ENCODE results near the gene CHD2. TPM values are rescaled to one million over a fixed set of nuclear protein-coding genes. Genes with fewer than 3 reads are reported as not detected.
A peak's percentile ranks its signal among the peaks of the same experiment; 100 is the strongest.

CHD2 gene
- total RNA-seq, 1 donor from 2014 or later, result 100 TPM

DNA sequence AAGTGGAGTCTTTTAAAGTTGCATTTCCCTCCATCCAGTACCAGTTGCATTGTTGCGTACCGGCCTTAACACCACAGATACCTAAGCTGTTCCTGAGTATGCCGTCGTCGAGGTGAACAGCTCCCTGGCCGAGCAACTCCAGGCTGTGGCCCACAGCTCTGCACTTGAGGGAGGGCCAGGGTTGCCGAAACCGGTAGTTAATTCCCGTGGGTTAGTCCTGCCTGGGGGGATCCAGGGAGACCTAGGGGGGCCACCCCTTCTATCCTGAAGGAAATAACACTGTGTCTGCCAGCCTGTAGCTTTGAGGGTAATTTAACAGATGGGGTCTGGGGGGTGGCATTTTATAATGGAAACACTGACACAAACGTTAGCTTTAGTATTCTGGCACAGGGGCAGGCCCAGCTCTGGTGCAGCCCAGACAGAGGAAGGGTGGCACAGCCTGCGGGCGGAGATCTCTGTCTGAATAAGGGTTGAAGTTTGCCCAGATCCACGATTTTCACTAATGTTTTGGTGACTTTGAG is 128.0 kb downstream of the CHD2 start:
- TF ChIP-seq, protein P1, sequence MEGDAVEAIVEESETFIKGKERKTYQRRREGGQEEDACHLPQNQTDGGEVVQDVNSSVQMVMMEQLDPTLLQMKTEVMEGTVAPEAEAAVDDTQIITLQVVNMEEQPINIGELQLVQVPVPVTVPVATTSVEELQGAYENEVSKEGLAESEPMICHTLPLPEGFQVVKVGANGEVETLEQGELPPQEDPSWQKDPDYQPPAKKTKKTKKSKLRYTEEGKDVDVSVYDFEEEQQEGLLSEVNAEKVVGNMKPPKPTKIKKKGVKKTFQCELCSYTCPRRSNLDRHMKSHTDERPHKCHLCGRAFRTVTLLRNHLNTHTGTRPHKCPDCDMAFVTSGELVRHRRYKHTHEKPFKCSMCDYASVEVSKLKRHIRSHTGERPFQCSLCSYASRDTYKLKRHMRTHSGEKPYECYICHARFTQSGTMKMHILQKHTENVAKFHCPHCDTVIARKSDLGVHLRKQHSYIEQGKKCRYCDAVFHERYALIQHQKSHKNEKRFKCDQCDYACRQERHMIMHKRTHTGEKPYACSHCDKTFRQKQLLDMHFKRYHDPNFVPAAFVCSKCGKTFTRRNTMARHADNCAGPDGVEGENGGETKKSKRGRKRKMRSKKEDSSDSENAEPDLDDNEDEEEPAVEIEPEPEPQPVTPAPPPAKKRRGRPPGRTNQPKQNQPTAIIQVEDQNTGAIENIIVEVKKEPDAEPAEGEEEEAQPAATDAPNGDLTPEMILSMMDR (IDR thresholded peaks at IDR 0.05), result no peak
- TF ChIP-seq POLR2A (IDR thresholded peaks at IDR 0.05), result no peak
- TF ChIP-seq POLR2AphosphoS5 (IDR thresholded peaks at IDR 0.05; ENCODE audit: insufficient read depth in 1 of 2, low read depth in 1 of 2), result no peak
- Histone ChIP-seq H3K4me3 (peak overlapping the region in 1 of 2 donors; percentile 2), H3K27me3 (no peaks in the 10 kb centered on the region), H3K36me3 (peaks cover 0 to 31% of the 10 kb centered on the region in 2 donors), H3K9me3 (no peaks in the 10 kb centered on the region), H3K4me1 (peaks cover 49% of the 10 kb centered on the region), H3K27ac (peak overlapping the region; percentile 79)
- DNase-seq (ENCODE audit: extremely low spot score in 2 of 2), result no peak
- intact Hi-C loops (cut with DNase I), result no loop called here

DNA sequence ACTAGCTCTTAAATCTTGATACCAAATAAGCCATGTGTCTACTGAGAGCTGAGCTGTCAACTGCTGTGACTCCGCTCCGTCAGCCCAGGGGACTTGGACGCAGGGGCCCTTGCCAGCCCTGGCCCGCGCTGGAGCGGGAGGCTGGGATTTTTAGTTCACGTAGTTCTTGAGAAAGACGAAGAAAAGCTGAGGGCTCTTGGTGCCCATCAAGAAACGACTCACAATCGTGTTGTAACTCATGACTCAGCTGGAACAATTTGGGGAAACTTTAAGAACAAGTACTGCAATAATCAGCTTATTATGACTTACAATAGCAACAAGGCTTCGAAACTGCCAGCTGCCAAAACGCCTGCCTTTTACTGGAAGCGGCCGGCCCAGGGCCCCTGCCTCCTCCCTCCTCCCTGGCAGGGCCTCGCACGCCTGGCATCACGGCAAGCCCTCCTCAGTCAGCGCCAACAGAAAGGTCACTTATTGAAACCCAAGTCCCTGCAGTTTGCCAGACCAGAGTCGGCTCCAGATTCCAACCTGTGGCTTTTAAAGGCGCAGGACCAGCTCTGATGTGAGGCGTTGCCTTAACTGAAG is 128.6 kb downstream of the CHD2 start:
- intact Hi-C loops (cut with DNase I), result no loop called here
- H3K27ac ChIP-seq, result peak overlapping the region; percentile 79
- DNase-seq (ENCODE audit: extremely low spot score in 2 of 2), result peak in 1 of 2 donors; percentile 95
- no peaks in the 10 kb centered on the region for H3K27me3 ChIP-seq
- TF ChIP-seq, protein P1 (IDR thresholded peaks at IDR 0.05), result no peak
- peak; percentile 79 for TF ChIP-seq POLR2AphosphoS5 (IDR thresholded peaks at IDR 0.05; ENCODE audit: insufficient read depth in 1 of 2, low read depth in 1 of 2)
- no peak for TF ChIP-seq POLR2A (IDR thresholded peaks at IDR 0.05)
- H3K4me1 ChIP-seq, result peaks cover 49% of the 10 kb centered on the region
- H3K36me3 ChIP-seq, result peaks cover 0 to 26% of the 10 kb centered on the region in 2 donors
- H3K9me3 ChIP-seq, result no peaks in the 10 kb centered on the region
- H3K4me3 ChIP-seq, result peak overlapping the region in 1 of 2 donors; percentile 2

DNA sequence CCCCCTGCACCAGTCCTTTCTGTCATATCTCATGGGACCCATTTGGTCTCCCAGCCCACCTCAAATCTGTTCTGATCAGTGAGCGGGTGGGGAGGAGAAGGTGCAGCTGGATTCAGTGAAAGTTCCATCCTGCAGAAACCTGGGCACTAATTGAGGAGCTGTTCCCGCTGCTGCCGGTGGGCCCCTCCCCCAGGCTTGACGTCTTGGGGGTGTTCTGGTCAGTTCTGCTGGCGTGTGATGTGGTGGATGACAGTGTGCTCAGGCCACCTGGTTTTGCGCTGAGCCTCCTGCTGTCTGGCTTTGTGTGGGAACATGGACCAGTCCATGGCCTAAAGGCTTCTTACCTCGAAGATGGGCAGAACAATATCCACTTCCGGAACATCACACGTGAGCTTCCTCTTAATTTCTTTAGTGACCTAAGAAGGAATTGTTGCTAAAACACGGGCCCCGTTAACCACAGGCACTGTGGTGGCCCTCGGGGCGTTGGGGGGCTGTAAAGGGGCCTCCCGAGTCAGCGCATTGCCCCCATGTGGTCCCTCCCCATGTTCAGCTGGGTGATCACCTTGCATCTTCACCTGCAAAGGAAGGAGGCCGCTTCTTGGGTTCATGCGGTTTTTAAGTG is 129.2 kb downstream of the CHD2 start:
- peak overlapping the region in 1 of 2 donors; percentile 2 for H3K4me3 ChIP-seq
- peak overlapping the region; percentile 79 for H3K27ac ChIP-seq
- H3K36me3 ChIP-seq, result peaks cover 0 to 22% of the 10 kb centered on the region in 2 donors
- no peaks in the 10 kb centered on the region for H3K9me3 ChIP-seq
- DNase-seq (ENCODE audit: extremely low spot score in 2 of 2), result peak in 1 of 2 donors; percentile 92
- TF ChIP-seq, protein P1 (IDR thresholded peaks at IDR 0.05), result no peak
- TF ChIP-seq POLR2AphosphoS5 (IDR thresholded peaks at IDR 0.05; ENCODE audit: insufficient read depth in 1 of 2, low read depth in 1 of 2), result no peak
- TF ChIP-seq POLR2A (IDR thresholded peaks at IDR 0.05), result no peak
- intact Hi-C loops (cut with DNase I), result no loop called here
- H3K4me1 ChIP-seq, result peaks cover 49% of the 10 kb centered on the region
- H3K27me3 ChIP-seq, result no peaks in the 10 kb centered on the region

DNA sequence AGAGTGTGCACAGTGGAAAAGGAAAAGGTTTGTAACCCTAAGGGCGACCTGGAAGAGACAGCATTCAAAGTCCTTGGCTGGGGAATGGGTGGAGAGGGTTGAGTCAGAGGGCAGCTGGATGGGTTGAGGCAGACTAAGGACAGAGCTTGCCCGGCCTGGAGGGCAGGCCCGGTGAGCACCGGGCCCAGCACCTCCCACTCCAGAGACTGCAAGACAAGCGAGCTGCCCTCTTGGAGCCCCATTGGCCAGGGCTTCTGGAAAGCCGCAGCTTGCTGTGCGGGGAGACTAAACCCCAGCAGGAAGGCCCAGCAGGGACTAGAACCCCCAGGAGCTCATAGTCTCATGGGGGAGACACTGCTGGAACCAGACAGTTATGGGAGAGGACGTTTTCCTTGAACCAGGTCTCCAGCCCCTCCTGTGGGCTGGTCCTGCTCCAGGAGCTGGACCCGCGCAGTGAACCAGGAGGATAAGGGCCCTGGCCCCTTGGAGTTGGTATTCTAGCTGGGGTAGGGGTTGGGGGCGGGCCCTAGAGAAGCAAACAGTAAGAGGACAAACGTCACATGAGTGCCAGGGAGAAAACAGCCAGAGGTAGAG is 129.8 kb downstream of the CHD2 start:
- Histone ChIP-seq H3K4me3 (no peak overlapping the region), H3K36me3 (peaks cover 0 to 16% of the 10 kb centered on the region in 2 donors), H3K27ac (peak overlapping the region; percentile 79), H3K4me1 (peaks cover 49% of the 10 kb centered on the region), H3K27me3 (no peaks in the 10 kb centered on the region), H3K9me3 (no peaks in the 10 kb centered on the region)
- DNase-seq (ENCODE audit: extremely low spot score in 2 of 2), result peak in 1 of 2 donors; percentile 87
- no peak for TF ChIP-seq POLR2A (IDR thresholded peaks at IDR 0.05)
- no peak for TF ChIP-seq POLR2AphosphoS5 (IDR thresholded peaks at IDR 0.05; ENCODE audit: insufficient read depth in 1 of 2, low read depth in 1 of 2)
- TF ChIP-seq, protein P1 (IDR thresholded peaks at IDR 0.05), result no peak
- intact Hi-C loops (cut with DNase I), result loop anchor here (5.0 to 10.0 kb wide), 2 partner anchors 955 to 1087 kb away; no protein-coding TSS in a partner anchor
